ENCODE data around the gene TECPR1.

The TECPR1 gene

DNA sequence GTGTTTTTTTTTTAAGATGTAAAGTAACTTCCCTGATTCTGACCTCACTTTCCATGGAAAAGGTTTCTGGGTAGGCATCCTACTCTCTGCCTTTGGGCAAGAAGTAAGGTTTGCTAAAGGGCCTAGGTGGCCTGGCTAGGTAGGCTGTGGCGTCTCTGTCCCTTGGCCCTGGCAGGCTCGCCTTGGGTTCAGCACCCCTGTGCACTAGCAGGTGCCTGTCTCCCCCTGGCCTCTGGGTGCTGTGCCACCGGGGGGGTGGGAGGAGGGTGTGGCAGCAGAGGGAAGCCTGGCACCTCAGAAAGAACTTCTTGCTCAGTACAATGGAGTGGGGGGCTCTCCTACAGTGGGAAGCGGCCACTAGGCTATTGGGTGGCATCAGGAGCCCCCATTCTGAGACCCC is 14.0 kb downstream of the TECPR1 start:
- no peak for TF ChIP-seq EZH2phosphoT487 (IDR thresholded peaks at IDR 0.05; ENCODE audit: borderline replicate concordance, low read length)
- TF ChIP-seq, protein P1, sequence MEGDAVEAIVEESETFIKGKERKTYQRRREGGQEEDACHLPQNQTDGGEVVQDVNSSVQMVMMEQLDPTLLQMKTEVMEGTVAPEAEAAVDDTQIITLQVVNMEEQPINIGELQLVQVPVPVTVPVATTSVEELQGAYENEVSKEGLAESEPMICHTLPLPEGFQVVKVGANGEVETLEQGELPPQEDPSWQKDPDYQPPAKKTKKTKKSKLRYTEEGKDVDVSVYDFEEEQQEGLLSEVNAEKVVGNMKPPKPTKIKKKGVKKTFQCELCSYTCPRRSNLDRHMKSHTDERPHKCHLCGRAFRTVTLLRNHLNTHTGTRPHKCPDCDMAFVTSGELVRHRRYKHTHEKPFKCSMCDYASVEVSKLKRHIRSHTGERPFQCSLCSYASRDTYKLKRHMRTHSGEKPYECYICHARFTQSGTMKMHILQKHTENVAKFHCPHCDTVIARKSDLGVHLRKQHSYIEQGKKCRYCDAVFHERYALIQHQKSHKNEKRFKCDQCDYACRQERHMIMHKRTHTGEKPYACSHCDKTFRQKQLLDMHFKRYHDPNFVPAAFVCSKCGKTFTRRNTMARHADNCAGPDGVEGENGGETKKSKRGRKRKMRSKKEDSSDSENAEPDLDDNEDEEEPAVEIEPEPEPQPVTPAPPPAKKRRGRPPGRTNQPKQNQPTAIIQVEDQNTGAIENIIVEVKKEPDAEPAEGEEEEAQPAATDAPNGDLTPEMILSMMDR (IDR thresholded peaks at IDR 0.05; ENCODE audit: low read depth, low read length, poor library complexity, severe bottlenecking), result no peak
- no peaks in the 10 kb centered on the region for H3K36me3 ChIP-seq (ENCODE audit: control insufficient read depth, low read length)
- no peaks in the 10 kb centered on the region for H3K9me2 ChIP-seq (replicated peaks; ENCODE audit: control insufficient read depth, low read length)
- no peaks in the 10 kb centered on the region for H3K9me3 ChIP-seq (ENCODE audit: control insufficient read depth, insufficient read depth, low read length)
- no peaks in the 10 kb centered on the region for H3K27me3 ChIP-seq (ENCODE audit: control insufficient read depth, low read length)
- no peaks in the 10 kb centered on the region for H3K79me2 ChIP-seq (ENCODE audit: control insufficient read depth, low read length)
- no peak overlapping the region for H3K4me2 ChIP-seq (ENCODE audit: low read length)
- peaks cover 13% of the 10 kb centered on the region for H4K20me1 ChIP-seq (ENCODE audit: control insufficient read depth, insufficient read depth, low read depth, low read length)
- no peaks in the 10 kb centered on the region for H3K4me1 ChIP-seq (ENCODE audit: control insufficient read depth, low read length)
- H3K4me3 ChIP-seq (ENCODE audit: low read length), result no peak overlapping the region
- H3K27ac ChIP-seq (ENCODE audit: low read depth, low read length), result no peak overlapping the region
- H3F3A ChIP-seq (ENCODE audit: control insufficient read depth, insufficient read depth), result 0 out of 2 replicates have a peak, but pooled peaks cover 4% of the 10 kb centered on the region

DNA sequence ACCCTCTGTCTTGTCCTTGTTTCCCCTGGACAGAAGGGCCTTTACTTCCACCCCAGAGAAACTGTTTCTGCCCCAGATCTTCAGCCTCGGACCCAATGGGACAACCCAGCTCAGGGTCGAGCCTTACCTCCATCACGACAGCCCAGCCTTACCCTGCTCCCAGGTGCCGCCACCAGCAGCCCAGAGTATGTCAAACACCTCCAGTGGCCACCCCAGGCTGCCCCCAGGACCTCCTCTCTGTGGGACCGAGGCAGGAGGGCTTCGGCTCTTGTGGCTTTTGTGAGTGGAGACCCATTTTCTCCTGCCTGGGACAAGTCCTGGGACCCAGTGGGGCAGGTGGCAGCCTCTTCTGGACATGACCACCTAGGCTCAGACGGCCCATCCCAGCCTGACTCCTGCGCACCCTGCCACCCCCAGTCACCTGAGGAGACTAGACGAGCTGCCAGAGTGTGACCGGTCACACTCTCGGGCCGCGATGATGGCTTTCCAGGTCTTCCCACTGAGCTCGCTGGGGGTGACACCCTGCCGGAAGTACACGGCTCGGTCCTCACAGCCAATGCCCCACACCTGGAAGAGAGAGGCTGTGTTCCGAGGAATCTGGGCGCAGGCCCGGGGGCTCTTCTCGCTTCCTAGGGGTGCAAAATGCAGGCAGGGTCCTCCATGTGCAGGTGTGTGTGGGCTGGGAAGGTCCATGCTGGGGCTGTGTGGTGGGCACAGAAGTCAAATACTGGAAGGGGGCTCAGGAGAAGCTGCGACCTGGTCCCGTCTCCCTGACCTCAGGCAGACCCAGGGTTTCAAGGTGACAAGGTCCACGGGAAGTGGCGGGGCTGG is 15.5 kb downstream of the TECPR1 start:
- H3K79me2 ChIP-seq (ENCODE audit: control insufficient read depth, low read length), result no peaks in the 10 kb centered on the region
- no peak overlapping the region for H3K27ac ChIP-seq (ENCODE audit: low read depth, low read length)
- no peak overlapping the region for H3K4me3 ChIP-seq (ENCODE audit: low read length)
- H3K4me1 ChIP-seq (ENCODE audit: control insufficient read depth, low read length), result no peaks in the 10 kb centered on the region
- H3K9me2 ChIP-seq (replicated peaks; ENCODE audit: control insufficient read depth, low read length), result no peaks in the 10 kb centered on the region
- peaks cover 12% of the 10 kb centered on the region for H4K20me1 ChIP-seq (ENCODE audit: control insufficient read depth, insufficient read depth, low read depth, low read length)
- 0 out of 2 replicates have a peak, but pooled peaks cover 4% of the 10 kb centered on the region for H3F3A ChIP-seq (ENCODE audit: control insufficient read depth, insufficient read depth)
- no peaks in the 10 kb centered on the region for H3K27me3 ChIP-seq (ENCODE audit: control insufficient read depth, low read length)
- no peaks in the 10 kb centered on the region for H3K36me3 ChIP-seq (ENCODE audit: control insufficient read depth, low read length)
- H3K9me3 ChIP-seq (ENCODE audit: control insufficient read depth, insufficient read depth, low read length), result no peaks in the 10 kb centered on the region
- H3K4me2 ChIP-seq (ENCODE audit: low read length), result no peak overlapping the region
- no peak for TF ChIP-seq EZH2phosphoT487 (IDR thresholded peaks at IDR 0.05; ENCODE audit: borderline replicate concordance, low read length)
- TF ChIP-seq, protein P1 (IDR thresholded peaks at IDR 0.05; ENCODE audit: low read depth, low read length, poor library complexity, severe bottlenecking), result no peak

DNA sequence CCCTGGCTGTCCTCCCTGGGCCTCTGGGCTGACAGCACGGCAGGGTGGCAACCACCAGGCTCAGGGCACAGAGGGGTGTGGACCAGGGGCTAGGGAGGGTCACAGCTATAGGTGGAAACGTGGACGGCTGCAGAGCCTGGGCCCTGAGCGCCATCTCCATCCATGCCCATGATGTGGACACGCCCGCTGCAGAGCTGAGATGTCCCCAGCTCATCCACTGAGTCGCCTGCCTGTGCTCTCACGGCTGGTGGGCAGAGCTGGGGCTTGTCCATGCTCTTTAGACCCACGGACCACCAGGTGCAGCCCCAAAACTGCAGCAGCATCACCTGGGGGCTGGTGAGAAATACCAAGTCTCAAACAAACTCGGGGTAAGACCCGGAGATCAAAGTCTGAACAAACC is 16.1 kb downstream of the TECPR1 start:
- no peak for TF ChIP-seq EZH2phosphoT487 (IDR thresholded peaks at IDR 0.05; ENCODE audit: borderline replicate concordance, low read length)
- TF ChIP-seq, protein P1 (IDR thresholded peaks at IDR 0.05; ENCODE audit: low read depth, low read length, poor library complexity, severe bottlenecking), result no peak
- H3K4me2 ChIP-seq (ENCODE audit: low read length), result no peak overlapping the region

More for the DNA sequence above, 16.1 kb downstream of the TECPR1 start:
- Histone ChIP-seq H3K27ac (ENCODE audit: low read depth, low read length) (no peak overlapping the region), H3K9me3 (ENCODE audit: control insufficient read depth, insufficient read depth, low read length) (no peaks in the 10 kb centered on the region), H4K20me1 (ENCODE audit: control insufficient read depth, insufficient read depth, low read depth, low read length) (peaks cover 6% of the 10 kb centered on the region; the same call in 1 of the 2 replicates), H3F3A (ENCODE audit: control insufficient read depth, insufficient read depth) (0 out of 2 replicates have a peak, but pooled peaks cover 4% of the 10 kb centered on the region), H3K9me2 (replicated peaks; ENCODE audit: control insufficient read depth, low read length) (no peaks in the 10 kb centered on the region), H3K79me2 (ENCODE audit: control insufficient read depth, low read length) (no peaks in the 10 kb centered on the region), H3K27me3 (ENCODE audit: control insufficient read depth, low read length) (no peaks in the 10 kb centered on the region), H3K4me1 (ENCODE audit: control insufficient read depth, low read length) (no peaks in the 10 kb centered on the region), H3K4me3 (ENCODE audit: low read length) (no peak overlapping the region), H3K36me3 (ENCODE audit: control insufficient read depth, low read length) (no peaks in the 10 kb centered on the region)
